SK-N-SH treated with all-trans-retinoic acid at 6 μM for 48 hours (cell line): Measurements from ENCODE around the gene AFAP1.

ENCODE experiments used
- ARNTL ChIP-seq: fragments of 450-650 bp; formaldehyde crosslinking; IDR thresholded peaks from 2 replicates; pipeline ENCODE4 v1.5.0; 2020; ENCODE audit warnings: low read depth, mild to moderate bottlenecking, moderate library complexity, borderline replicate concordance
- BACH2 ChIP-seq: fragments of 250-450 bp; sonication (Bioruptor Pico); IDR thresholded peaks from 2 replicates; pipeline ENCODE4 v1.9.0; 2021; ENCODE audit warnings: mild to moderate bottlenecking, borderline replicate concordance
- CSRNP3 ChIP-seq: fragments of 250-450 bp; sonication (Bioruptor Pico); IDR thresholded peaks from 2 replicates; pipeline ENCODE4 v1.5.1; 2021; ENCODE audit warnings: mild to moderate bottlenecking, moderate library complexity
- ESRRG ChIP-seq: fragments of 250-450 bp; sonication (Bioruptor Pico); IDR thresholded peaks from 2 replicates; pipeline ENCODE4 v1.6.1; 2021; ENCODE audit warnings: mild to moderate bottlenecking
- ISL1 ChIP-seq: fragments of 250-450 bp; sonication (Bioruptor Pico); IDR thresholded peaks from 2 replicates; pipeline ENCODE4 v2.1.2; 2022; ENCODE audit warnings: mild to moderate bottlenecking, moderate library complexity
- OSR1 ChIP-seq: fragments of 250-450 bp; sonication (Bioruptor Pico); IDR thresholded peaks from 2 replicates; pipeline ENCODE4 v1.8.0; 2022; ENCODE audit warnings: moderate library complexity, mild to moderate bottlenecking, inconsistent platforms
- PATZ1 ChIP-seq: fragments of 250-450 bp; sonication (Bioruptor Pico); IDR thresholded peaks from 2 replicates; pipeline ENCODE4 v1.8.0; 2020; ENCODE audit warnings: mild to moderate bottlenecking, moderate library complexity, borderline replicate concordance
- TCF4 ChIP-seq: fragments of 250-450 bp; sonication (Bioruptor Pico); IDR thresholded peaks from 2 replicates; pipeline ENCODE4 v1.8.0; 2021; ENCODE audit warnings: mild to moderate bottlenecking, moderate library complexity, borderline replicate concordance
- ZFP3 ChIP-seq: fragments of 250-450 bp; sonication (Bioruptor Pico); IDR thresholded peaks from 2 replicates; pipeline ENCODE4 v1.5.0; 2020; ENCODE audit warnings: mild to moderate bottlenecking, moderate library complexity
- ZFP30 ChIP-seq: fragments of 450-650 bp; formaldehyde crosslinking; IDR thresholded peaks from 2 replicates; pipeline ENCODE4 v1.5.0; 2022; ENCODE audit warnings: mild to moderate bottlenecking, moderate library complexity
- ZNF565 ChIP-seq: fragments of 450-650 bp; formaldehyde crosslinking; conservative IDR thresholded peaks from 2 replicates; pipeline ENCODE4 v1.5.0; 2020; ENCODE audit warnings: low read depth, mild to moderate bottlenecking, moderate library complexity
- ZNF8 ChIP-seq: fragments of 450-650 bp; formaldehyde crosslinking; IDR thresholded peaks from 2 replicates; pipeline ENCODE4 v1.5.0; 2020; ENCODE audit warnings: mild to moderate bottlenecking, moderate library complexity

- no peak for TF ChIP-seq BACH2 (CRISPR knock-in tag)
- no peak for TF ChIP-seq PATZ1
- TF ChIP-seq ZFP3 (CRISPR knock-in tag), result no peak
- no peak for TF ChIP-seq ZFP30
- TF ChIP-seq ARNTL, result no peak
- TF ChIP-seq TCF4 (CRISPR knock-in tag), result no peak
- no peak for TF ChIP-seq CSRNP3
- no peak for TF ChIP-seq ISL1 (CRISPR knock-in tag)
- TF ChIP-seq OSR1 (CRISPR knock-in tag), result no peak
- TF ChIP-seq ZNF8 (CRISPR knock-in tag), result no peak
- TF ChIP-seq ESRRG, result no peak
- TF ChIP-seq ZNF565 (CRISPR knock-in tag), result no peak
Measured at GRCh38 chr4:7980036-7980435, 40.4 kb upstream of the AFAP1 start.
